HG03039 (cell line): ENCODE data around the gene OR5K1.

ENCODE experiments used
- ATAC-seq: cut with Tn5 transposase; IDR thresholded peaks from one replicate; pipeline ENCODE4 v1.9.1; 2021; ENCODE audit warnings: mild to moderate bottlenecking, moderate library complexity; ENCODE audit not compliant: unreplicated experiment

Gene OR5K1

GRCh38 chr3:98513736-98514135 is 50.7 kb downstream of the OR5K1 start:
- ATAC-seq = no peak

GRCh38 chr3:98514948-98515347 is 51.9 kb downstream of the OR5K1 start:
- ATAC-seq = no peak

DNA sequence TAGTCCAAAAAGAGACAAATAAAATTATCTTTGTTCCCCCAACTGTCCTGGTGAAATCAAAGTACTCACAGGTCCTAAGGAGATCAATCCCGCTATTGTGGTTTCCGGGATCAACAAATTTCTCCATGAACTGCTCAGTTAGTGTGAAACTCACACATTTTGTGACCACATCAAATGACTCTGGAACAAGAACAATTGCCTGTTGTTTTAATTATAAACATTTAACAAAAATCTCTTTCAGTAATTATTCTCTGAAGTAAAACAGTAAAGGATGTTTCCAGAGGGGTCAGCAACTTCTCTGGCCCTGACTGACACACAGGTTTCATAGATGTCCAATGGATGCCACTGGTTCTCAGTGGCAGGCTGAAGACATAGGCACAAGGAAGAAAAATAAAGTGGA is 55.8 kb downstream of the OR5K1 start:
- ATAC-seq = no peak

GRCh38 chr3:98519351-98519750 is 56.4 kb downstream of the OR5K1 start:
- no peak for ATAC-seq

GRCh38 chr3:98521897-98522543 is 59.0 kb downstream of the OR5K1 start:
- ATAC-seq = peak; percentile 39
